Measurements from ENCODE around the gene RFFL.
"Not testable (repeated sequence)": the region's sequence is repeated elsewhere in the genome, so short reads cannot be mapped to it uniquely, and the experiment has no call there.

The RFFL gene, protein sequence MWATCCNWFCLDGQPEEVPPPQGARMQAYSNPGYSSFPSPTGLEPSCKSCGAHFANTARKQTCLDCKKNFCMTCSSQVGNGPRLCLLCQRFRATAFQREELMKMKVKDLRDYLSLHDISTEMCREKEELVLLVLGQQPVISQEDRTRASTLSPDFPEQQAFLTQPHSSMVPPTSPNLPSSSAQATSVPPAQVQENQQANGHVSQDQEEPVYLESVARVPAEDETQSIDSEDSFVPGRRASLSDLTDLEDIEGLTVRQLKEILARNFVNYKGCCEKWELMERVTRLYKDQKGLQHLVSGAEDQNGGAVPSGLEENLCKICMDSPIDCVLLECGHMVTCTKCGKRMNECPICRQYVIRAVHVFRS

GRCh38 chr17:35063514-35064223 lies at the start of gene RFFL:
RFFL (minus strand) TSS chr17:35063707; CDS start chr17:35026553, 37,154 bp downstream.
- peak; percentile 87 to 88 for DNase-seq (ENCODE audit: low read depth in 2 of 2)

- DNase-seq (ENCODE audit: low read depth in 2 of 2), result not testable (repeated sequence)
Observed at GRCh38 chr17:35110791-35111190, 47.3 kb upstream of the RFFL start.

DNA sequence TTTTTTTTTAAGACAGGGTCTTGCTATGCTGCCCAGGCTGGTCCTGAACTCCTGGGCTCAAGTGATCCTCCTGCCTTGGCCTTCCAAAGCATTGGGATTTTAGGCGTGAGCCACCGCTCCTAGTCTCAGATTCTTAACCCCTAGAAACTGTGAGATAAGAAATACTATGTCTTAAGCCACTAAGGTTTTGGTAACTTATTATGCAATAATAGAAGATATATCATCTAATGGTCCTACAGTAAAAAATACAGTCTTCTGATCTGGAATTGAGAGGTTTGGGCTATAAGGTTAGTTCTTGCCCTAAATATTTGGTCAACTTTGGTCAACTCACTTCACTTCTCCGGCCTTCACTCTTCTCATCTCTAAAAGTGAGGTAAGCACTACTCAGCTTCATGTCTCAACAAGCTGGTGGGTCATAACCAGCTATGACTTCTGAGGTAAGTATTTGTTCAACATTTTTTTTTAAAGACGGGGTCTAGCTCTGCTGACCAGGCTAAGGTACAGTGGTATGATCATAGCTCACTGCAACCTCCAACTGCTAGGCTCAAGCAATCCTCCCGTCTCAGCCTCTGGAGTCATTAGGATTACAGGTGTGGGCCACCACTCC lies 41.4 kb upstream of the RFFL start:
- DNase-seq (ENCODE audit: low read depth in 2 of 2), result no peak

DNA sequence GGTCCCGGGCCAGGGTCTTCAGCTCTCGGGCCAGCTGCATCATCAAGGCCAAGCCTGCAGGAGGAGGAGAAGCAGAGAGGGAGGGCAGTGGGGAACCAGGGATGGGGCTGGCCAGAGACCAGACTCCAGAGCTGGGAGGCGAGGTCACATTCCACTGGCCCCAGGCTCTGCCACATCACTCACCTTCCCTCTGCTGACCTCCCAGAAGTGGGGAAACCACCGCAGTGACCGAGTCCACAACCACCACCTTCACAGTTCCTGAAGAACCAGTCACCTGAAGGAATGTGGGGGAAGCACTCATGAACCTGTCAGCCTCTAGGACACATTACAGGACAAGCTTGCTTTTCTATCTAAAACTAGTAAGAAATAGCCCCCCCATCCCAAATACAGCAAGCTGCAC lies 39.8 kb upstream of the RFFL start:
- DNase-seq (ENCODE audit: low read depth in 2 of 2), result no peak

GRCh38 chr17:35101725-35102124 lies 38.2 kb upstream of the RFFL start:
- no peak for DNase-seq (ENCODE audit: low read depth in 2 of 2)

GRCh38 chr17:35101036-35101435 lies 37.5 kb upstream of the RFFL start:
- DNase-seq (ENCODE audit: low read depth in 2 of 2), result no peak

DNA sequence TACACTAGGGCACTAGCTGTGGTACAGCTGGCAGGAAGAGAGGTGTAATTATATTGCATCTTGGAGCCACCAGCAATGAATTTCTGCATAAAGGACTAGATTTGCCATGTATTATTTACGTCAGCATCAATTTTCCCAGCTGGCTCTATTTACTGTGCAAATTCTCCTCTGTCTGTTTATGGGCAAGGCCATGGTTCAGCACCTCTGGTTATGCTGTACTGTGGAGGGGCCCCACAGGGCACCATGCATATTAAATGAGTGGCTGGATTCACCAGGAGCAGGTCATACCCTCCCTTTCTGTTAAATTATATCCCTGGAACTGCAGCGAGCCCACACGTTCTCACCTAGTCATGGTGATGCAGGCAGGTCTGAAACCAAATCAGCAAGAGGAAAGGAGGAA lies 36.4 kb upstream of the RFFL start:
- DNase-seq (ENCODE audit: low read depth in 2 of 2), result no peak

- DNase-seq (ENCODE audit: low read depth in 2 of 2), result no peak
Observed at GRCh38 chr17:35097776-35098175, 34.3 kb upstream of the RFFL start.

DNA sequence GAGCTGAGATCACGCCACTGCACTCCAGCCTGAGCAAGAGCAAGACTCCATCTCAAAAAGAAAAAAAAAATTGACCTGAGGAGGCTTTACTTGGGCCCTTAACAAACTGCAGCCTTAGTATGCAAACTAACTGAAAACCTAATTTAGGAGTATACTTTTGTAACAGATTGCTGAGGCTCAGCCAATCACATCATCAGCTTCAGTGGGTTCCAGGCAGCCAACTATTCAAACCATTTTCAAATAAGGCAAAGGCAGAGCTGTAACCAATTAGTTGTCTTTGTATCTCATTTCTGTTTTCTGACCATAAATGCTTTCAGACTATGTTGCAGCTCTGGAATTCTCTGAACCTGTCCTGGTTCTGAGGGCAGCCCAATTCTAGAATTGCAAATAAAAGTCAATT lies 32.2 kb upstream of the RFFL start:
- DNase-seq (ENCODE audit: low read depth in 2 of 2), result no peak

- DNase-seq (ENCODE audit: low read depth in 2 of 2), result peak in 1 of 2 experiments; percentile 44
Observed at GRCh38 chr17:35094902-35095301, 31.4 kb upstream of the RFFL start.

DNA sequence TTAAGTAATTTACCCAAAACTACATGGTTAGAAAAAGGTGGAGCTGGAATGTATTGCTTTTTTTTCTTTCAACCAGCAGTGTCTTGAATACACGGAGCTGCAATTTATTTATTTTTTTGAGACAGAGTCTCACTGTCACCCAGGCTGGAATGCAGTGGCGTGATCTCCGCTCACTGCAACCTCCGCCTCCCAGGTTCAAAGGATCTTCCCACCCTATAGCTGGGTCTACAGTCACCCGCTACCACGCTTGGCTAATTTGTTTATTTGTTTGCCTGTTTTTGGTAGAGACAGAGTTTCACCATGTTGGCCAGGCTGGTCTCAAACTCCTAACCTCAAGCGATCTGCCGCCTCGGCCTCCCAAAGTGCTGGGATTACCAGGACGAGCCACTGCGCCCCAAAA lies 27.2 kb upstream of the RFFL start:
- DNase-seq (ENCODE audit: low read depth in 2 of 2), result not testable (repeated sequence)

- DNase-seq (ENCODE audit: low read depth in 2 of 2), result no peak
Observed at GRCh38 chr17:35089586-35090296, 26.2 kb upstream of the RFFL start.

GRCh38 chr17:35088881-35089585 lies 25.5 kb upstream of the RFFL start:
- peak; percentile 54 to 60 for DNase-seq (ENCODE audit: low read depth in 2 of 2)

DNA sequence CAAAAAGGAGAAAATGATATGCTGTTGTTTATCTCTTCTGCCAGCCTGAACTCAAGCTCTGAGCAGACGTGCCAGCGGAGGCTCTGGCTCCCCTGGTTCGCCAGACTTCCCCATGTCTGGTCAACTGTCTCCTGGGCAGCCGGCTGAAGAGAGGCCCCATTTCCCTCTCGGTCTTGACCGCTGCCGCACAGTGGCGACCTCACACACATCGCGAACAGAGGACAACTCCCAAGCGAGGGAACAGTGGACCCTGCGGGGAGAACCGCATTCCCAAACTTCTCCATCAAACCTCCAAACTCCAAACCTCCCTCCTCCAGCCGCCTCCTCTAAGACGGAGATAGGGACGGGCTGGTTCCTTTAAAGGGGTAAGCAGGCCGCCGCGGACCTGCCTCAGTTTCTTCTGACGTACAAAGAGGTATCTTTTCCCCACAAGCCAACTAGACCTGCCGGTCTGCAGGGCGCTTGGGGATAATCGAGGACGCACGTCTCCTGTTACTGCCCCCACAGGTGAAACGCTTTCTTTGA lies 24.9 kb upstream of the RFFL start:
- no peak for DNase-seq (ENCODE audit: low read depth in 2 of 2)

DNA sequence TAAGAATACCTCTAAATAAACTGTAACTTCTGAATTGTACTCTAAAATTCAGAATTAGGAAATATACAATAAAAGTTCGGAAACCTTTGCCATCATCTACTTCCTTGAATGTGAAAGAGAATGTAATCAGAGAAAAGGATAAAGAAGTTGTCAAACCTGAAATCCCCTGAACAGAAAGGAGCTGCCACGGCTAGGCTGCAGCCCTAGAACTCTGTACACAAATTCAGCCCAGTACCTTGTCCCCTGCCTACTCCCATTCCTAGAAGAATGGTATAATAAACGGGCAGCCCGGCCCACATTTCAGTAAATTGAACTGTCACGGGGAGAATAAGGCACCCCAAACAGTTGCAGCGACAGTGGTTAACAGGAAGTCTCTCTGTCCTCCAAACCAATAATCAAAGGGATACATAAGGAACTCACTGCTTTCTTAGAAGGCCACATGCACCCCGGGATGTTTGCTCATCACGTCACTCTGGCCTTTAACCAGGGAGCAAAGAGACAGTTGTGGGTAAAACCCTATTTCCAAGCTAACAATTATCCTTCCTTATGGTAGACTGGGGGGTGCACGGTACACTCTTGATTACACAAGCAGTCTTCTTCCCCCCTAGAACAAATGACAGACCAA lies 24.3 kb upstream of the RFFL start:
- DNase-seq (ENCODE audit: low read depth in 2 of 2), result no peak

DNA sequence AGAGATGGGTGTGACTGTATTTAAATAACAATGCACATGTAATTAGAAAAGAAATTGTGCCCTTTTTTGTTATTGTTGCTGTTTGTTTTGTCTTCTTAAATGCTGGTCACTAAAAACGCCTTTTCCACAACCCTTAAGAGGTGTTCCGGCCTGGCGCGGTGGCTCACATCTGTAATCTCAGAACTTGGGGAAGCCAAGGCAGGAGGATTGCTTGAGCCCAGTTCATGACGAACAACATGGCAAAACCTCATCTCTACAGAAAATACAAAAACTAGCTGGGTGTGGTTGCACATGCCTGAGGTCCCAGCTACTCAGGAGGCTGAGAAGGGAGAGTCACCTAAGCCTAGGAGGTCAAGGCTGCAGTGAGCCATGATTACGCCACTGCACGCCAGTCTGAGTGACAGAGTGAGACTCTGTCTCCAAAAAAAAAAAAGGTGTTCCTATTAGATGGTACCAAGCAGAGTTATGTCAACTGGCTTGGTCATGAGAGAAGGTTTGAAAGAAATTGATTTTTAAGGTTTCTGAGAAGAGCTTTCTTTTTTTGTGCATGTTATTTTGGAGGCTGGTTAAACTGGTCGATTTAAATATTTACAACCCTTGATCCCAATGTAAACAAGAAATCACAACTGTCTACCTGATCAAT lies 23.5 kb upstream of the RFFL start:
- DNase-seq (ENCODE audit: low read depth in 2 of 2), result no peak

- DNase-seq (ENCODE audit: low read depth in 2 of 2), result no peak
Observed at GRCh38 chr17:35086164-35086563, 22.7 kb upstream of the RFFL start.

DNA sequence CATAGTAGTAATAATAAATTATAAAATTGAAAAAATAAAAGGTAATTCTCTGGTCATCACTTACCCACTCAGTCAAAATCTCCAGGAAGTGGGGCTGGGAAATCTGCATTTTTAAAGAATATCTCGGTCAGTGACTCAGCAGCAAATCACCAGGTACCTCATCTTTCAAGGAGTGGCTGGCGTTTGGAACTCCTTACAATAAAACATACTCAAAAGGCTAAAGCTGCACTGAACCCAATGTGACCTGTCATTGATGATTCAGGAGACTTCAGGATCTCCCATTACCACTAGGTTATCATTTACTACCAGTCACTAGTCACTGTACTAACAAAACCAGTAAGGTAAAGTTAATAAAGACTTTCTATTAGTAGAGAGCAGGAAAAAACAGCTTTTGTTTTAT lies 21.5 kb upstream of the RFFL start:
- DNase-seq (ENCODE audit: low read depth in 2 of 2), result no peak

GRCh38 chr17:35083071-35083470 lies 19.6 kb upstream of the RFFL start:
- no peak for DNase-seq (ENCODE audit: low read depth in 2 of 2)

DNA sequence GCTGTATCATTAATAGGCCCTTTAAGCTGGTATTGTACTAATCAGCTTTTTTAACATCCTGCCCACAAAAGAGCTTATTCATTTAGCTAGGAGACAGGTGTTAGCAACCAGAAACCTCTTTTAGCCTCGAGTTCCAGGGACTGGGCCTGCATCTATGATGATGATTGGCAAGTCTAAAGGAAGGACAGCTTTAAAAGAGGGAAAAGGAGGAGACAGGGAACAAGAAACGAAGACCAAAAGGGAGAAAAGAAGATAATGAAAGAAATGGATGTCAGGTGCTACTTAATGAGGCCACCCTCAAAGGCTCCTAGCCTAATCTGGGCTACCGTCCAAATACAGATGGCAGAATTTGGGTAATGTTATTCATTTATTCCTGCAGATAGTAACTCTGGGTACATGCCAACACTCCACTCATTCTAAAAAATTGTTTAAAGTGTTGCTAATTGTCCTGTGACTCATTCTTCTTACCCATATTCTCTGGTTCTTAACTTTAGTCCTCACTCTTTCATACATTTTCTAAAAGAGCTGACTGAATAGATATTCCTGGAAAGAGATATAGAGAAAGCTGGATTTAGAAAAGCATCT lies 18.7 kb upstream of the RFFL start:
- peak; percentile 67 to 71 for DNase-seq (ENCODE audit: low read depth in 2 of 2)

Data from fibroblast of skin of left quadriceps (primary cell).